GM19328 (cell line): ENCODE measurements around the gene RRP12.
"Not testable (repeated sequence)": the region's sequence is repeated elsewhere in the genome, so short reads cannot be mapped to it uniquely, and the experiment has no call there.

ENCODE experiments used
- ATAC-seq: cut with Tn5 transposase; IDR thresholded peaks from one replicate; pipeline ENCODE4 v1.9.1; 2021; ENCODE audit warnings: mild to moderate bottlenecking, moderate library complexity; ENCODE audit not compliant: unreplicated experiment

The RRP12 gene

DNA sequence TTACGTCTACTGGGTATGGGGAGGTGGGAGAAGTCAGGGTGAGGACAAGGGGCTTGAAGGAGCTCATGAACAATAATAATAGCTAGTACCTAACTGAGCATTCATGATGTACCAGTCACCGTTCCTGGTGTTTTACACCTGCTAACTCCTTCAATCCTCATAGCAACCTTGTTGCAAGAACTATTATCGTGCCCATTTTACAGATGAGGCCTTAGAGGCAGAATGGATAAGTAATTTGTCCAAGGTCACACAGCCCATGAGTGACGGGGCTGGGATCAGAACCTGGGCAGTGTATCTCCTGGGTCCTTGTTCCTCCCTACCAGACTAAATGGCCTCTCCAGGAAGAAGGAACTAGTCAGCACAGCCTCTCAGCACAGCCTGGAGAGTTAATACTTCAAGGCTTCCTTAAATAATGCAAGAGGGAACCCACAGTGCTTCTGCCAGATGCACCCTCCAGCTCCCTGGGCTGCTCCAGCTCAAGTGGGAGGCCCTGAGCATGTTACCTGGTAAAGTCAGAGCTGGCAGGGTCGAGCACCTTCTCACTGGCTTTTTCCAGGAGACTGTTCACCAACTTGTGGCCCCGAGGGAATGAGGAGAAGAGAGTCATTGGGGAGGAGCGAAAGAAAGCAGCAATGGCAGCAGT, 28.8 kb downstream of the RRP12 start:
- no peak for ATAC-seq

DNA sequence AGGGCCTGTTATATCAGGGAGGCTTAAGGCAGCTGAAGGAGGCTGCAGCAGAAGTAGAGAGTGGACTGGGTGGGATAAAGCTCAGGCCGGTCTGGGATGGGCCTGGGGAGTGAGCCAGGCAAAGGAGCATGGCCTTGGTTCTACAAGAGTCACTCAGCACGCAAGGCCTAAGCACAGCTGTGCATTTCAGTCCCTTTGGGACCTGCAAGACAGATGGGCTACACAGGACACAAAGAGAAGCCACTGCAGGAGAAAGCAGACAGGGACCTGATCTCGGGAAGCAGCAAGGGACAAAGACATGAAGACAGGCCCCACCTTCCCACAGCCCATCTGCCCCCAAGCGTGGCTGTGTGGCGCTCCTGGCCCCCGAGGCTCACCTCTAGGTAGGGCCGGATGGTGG, 29.4 kb downstream of the RRP12 start:
- no peak for ATAC-seq

- ATAC-seq, result no peak
Observed at GRCh38 chr10:97367126-97367649, 34.0 kb downstream of the RRP12 start.

- no peak for ATAC-seq
Observed at GRCh38 chr10:97366572-97366971, 34.6 kb downstream of the RRP12 start.

GRCh38 chr10:97365761-97366351, 35.3 kb downstream of the RRP12 start:
- no peak for ATAC-seq

DNA sequence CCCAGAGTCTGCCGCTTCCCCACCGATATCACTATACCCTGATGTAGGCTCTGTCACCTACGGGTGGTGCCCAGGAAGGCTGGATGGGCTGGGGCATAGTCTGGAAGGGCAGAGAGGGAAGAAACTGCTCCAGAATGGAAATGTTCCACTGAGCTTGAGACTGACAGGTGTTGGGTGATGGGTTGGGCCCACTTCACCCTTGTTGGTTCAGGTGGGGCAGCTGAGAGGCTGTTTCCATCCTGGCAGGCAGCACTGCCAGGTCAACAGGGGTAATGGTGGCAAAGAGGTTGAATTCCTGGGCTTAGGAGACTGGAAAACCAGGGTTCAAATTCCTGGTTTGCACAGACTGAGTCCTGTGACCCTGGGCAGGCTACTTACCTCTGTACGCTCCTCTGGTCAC, 38.1 kb downstream of the RRP12 start:
- ATAC-seq, result no peak

DNA sequence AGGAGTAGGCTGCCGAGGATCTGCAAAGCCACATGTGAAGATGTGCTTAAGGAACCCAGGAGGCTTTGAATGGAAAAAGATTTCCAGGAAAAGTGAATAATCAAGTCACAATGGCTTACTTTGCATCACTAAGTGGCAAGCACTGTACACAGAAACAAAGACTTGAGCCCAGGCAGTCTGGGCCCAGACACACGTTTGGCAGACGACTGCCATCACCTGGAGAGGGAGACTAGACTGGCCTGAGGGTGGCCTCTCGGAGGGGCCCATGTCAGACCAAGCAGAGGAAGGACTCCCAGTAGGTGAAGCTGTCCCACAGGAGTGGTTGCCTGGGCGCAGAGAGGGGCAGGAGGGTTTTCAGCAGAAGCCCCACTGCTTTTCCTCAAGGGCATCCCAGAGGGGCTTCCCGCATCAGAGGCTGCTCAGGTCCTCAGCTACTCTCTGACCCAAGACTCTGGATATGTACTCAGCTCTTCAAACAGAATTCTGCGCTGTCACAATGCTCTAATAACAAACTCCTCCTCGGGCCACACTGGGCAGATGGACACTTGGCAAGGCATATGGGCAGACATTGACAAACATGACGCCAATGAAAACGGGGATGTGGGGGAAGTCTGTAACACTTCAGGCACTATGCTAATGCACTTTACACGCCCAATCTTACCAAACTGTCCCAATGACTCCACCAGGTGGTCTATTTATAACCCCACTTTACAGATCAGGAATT, 38.7 kb downstream of the RRP12 start:
- ATAC-seq, result no peak

DNA sequence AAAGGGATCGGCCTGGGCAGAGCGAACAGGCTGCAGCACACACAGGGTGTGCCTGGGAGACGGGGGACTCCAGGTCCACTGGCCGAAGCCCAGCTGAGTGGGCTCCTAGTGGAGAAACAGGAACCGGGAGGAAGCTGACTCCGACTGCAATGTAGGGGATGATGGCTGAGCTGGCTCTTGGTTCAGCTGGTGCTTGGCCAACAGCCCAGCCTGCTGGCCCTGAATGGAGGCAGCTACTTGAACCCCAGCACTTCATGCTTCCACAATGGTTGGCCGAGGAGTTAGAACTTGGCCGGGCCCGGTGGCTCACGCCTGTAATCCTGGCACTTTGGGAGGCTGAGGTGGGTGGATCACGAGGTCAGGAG, 39.6 kb downstream of the RRP12 start:
- no peak for ATAC-seq

DNA sequence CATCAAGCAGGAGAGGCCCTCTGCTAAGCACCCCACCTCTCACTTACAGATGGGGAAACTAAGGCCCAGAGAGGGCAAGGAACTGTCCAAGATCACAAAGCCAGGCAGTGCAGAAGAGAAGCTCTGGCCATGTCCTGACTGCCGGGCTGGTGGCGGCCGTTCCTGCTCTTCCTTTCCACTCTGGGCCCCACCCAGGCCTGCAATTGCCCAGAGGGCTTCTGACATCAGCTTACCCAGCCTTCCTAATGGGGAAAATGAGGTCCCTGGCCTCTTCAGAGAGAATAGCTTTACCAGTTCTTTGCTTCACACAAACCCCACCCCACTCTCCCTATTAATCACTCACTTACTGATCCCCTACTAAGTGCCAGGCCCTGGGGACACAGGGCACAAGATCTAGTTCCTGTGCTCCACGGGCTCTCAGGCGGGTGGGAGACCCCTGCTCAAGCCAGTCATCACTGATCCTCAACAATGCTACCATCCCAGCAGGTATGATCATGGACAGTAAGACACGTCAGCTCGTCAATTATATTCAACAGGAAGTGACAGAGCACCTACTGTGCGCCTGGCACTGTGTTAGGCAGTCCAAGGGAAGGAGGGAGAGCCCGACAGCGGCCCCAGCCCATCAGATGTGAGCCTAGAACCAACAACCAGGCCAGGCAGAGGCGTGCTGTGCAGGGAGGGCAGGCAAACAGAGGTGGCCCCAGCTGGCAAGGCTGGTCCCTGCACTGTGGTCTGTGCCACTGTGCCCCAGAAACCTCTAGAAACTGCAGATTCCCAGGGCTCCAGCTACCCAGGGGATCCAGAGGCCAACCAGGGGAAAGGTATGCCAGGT, 40.2 kb downstream of the RRP12 start:
- ATAC-seq, result no peak

- ATAC-seq, result no peak
Observed at GRCh38 chr10:97358781-97359180, 42.4 kb downstream of the RRP12 start.

DNA sequence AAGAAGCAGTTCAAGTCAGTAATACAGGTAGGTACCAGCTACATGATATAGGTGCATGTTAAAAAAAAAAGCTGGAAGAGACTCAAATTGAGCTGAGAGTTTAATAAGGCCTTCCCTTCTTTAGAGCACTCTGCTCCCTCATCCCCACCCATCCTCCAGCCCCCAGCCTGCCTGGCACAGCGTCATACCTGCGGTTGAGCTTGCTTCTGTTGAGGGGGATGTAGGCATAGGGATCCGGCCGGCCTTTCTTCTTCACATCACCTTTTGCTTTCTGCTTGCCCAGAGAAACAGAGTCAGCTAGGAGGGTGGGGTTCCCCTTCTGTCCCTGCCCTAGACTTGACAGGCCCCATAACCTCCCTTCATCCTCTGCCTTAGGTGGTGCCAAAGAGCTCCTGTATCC, 42.8 kb downstream of the RRP12 start:
- no peak for ATAC-seq

DNA sequence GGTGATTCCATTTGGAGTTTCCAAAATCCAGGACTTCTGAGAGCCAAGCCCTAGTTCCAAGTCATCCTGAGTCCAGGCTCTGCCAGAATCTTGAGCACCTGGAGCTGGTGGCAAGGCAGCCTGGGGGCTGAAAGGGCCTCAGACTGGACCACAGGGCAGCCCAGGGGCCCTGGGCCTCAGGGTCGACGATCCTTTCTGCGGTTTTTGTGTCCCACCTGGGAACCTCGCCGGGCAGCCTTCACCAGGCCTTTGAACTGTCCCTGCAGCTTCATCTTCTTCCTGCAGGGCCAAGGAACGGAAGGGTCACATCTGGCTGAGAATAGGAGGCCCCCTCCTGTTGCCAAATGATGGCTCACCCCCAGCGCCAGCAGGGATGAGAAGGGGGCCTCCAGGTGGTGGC, 44.2 kb downstream of the RRP12 start:
- ATAC-seq, result no peak

DNA sequence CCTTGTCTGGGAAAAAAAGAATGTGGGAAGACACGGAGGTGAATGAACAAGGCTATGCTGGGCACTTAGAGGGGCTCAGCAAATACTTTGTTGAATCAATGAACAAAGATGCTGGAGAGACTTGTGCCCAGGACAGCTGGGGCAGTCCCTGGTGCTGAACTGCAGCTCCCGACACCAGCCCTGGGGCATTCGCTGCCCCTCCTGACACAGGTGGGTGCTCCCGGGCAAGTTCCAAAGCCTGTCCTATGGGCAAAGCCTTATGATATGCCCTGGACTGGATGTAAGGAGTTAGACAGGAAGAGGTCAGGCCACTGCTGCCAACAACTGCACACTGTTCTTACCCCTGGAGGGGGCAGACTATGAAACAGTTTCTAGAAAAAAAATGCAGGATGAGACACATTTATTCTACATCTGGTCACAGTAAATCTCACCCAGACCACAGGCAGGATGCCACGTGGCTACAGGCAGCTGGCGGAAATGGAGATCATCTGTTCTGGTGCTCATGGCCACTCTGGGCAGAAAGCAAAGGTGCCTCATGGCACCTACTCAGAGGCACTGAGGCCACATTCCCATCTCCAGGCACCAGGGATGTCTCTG, 44.7 kb downstream of the RRP12 start:
- ATAC-seq, result no peak

- ATAC-seq, result no peak
Observed at GRCh38 chr10:97355571-97355975, 45.6 kb downstream of the RRP12 start.

- ATAC-seq, result no peak
Observed at GRCh38 chr10:97353945-97354344, 47.2 kb downstream of the RRP12 start.

GRCh38 chr10:97349752-97350513, 51.2 kb downstream of the RRP12 start:
- no peak for ATAC-seq

GRCh38 chr10:97347317-97347716, 53.8 kb downstream of the RRP12 start:
- ATAC-seq, result no peak

DNA sequence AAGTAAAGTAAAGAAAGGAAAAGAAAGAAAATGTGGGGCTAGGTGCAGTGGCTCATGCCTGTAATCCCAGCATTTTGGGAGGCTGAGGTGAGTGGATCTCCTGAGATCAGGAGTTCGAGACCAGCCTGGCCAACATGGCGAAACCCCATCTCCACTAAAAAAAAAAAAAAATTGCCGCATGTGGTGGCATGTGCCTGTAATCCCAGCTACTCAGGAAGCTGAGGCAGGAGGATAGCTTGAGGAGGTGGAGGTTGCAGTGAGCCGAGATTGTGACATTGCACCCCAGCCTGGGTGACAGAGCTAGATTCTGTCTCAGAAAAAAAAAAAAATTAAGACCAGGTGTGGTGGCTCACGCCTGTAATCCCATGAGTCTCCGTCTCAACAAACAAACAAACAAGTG, 57.5 kb downstream of the RRP12 start:
- not testable (repeated sequence) for ATAC-seq

DNA sequence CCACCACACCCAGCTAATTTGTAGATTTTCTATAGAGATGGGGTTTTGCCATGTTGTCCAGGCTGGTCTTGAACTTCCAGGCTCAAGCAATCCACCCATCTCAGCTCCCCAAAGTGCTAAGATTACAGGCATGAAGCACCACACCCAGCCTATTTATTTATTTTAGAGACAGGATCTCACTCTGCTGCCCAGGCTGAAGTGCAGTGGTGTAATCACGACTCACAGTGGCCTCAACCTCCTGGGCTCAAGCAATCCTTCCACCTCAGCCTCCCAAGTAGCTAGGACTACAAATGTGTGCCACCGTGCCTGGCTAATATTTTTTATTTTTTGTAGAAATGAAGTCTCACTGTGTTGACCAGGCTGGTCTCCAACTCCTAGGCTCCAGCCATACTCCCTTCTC, 59.7 kb downstream of the RRP12 start:
- ATAC-seq, result no peak

DNA sequence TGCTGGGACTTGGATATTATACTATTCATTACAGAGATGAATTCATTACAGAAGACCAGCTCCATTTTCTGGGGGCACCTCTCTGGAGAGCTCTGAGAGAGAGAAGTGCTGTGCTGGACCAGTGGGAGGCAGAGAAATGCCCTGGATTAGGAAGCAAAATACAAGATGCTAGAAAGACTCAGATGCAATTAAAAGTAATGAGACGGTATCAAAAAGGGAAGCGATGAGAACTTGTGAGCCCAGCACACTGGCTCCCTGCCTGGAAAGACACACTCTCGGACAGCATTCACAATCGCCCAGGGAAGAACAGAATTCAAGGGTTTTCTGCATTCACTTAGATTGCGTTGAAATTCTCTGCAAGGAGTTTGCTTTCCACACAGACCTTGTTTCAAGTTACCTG, 63.1 kb downstream of the RRP12 start:
- no peak for ATAC-seq
